SK-N-MC (cell line): ENCODE data around the gene CLEC16A.

Experiments used
- EZH2 ChIP-seq: fragments of 200-600 bp; sonication (generic); IDR thresholded peaks from one replicate; pipeline ENCODE4 v1.6.1; 2017; ENCODE audit warnings: antibody characterized with exemption
- FOXP2 ChIP-seq: optimal IDR thresholded peaks from 2 replicates; pipeline ENCODE3; 2011; ENCODE audit warnings: mild to moderate bottlenecking, moderate library complexity; ENCODE audit not compliant: insufficient read depth; ENCODE audit errors: extremely low read length, control extremely low read depth
- POLR2AphosphoS5 ChIP-seq: IDR thresholded peaks from 2 replicates; pipeline ENCODE4 v1.6.1; 2012; ENCODE audit warnings: mild to moderate bottlenecking, low read depth, low read length, borderline replicate concordance

- no peak for TF ChIP-seq POLR2AphosphoS5
- no peak for TF ChIP-seq EZH2
- no peak for TF ChIP-seq FOXP2
These were observed 7.1 kb upstream of the CLEC16A start for GRCh38 chr16:10937068-10937859.
